Motor neuron (in vitro differentiated cells): ENCODE measurements around the gene SLC19A2. TPM values are rescaled to one million over a fixed set of nuclear protein-coding genes. Genes with fewer than 3 reads are reported as not detected.
"Not testable (repeated sequence)": the region's sequence is repeated elsewhere in the genome, so short reads cannot be mapped to it uniquely, and the experiment has no call there.

ENCODE experiments used
- ATAC-seq, 8 experiments: fragments of 200-7000 bp; cut with Tn5 transposase; replicated peaks in 6 of 8; 2 replicates each; pipeline ENCODE4 v1.8.0; 2021; ENCODE audit warnings: mild to moderate bottlenecking in 8 of 8, moderate library complexity in 8 of 8
- H3K27ac ChIP-seq, 2 donors: fragments of 250-450 bp; sonication (Bioruptor Pico); 2 replicates each; pipeline ENCODE4 v1.9.0; 2021; ENCODE audit warnings: antibody characterized with exemption in 2 of 2, mild to moderate bottlenecking in 2 of 2, moderate library complexity in 1 of 2
- H3K4me1 ChIP-seq, 2 donors: fragments of 250-450 bp; sonication (Bioruptor Pico); replicated peaks in 1 of 2; 2 replicates each; pipeline ENCODE4 v1.6.1; 2021; ENCODE audit warnings: antibody characterized with exemption in 2 of 2, mild to moderate bottlenecking in 2 of 2, moderate library complexity in 1 of 2
- H3K4me3 ChIP-seq, 5 donors: fragments of 250-450 bp; sonication (Bioruptor Pico); 2 replicates each; pipeline ENCODE4 v1.9.0; 2021; ENCODE audit warnings: antibody characterized with exemption in 5 of 5, mild to moderate bottlenecking in 5 of 5, moderate library complexity in 4 of 5
- WGBS, 10 experiments: fragments of 450-650 bp; shearing (Covaris generic); methylation state at CpG; one replicate each; pipeline ENCODE4 v1.0.0; 2022; 5-methylcytosine and 5-hydroxymethylcytosine counted together
- in situ Hi-C, 9 experiments: fragments of 400-800 bp; cut with MboI; loops; one replicate each; pipeline ENCODE4 v1.15.0; 2021; ENCODE audit warnings: low sequenced_read_pairs in 9 of 9, low pct_unique_long_range_greater_than_20kb in 2 of 9; ENCODE audit not compliant: unreplicated experiment in 9 of 9
- total RNA-seq, 8 experiments: library from RNA; unstranded; fragments of 300-600 nt; gene quantifications; 2 replicates each; pipeline versions ENCODE4 v1.2.3 to v1.2.4, GENCODE V29; 2022

The SLC19A2 gene
- total RNA-seq: 10 to 100 TPM in 6 of 8 experiments, 1 to 10 TPM in 2; 8.6 to 20.8 (median 13.5) TPM

GRCh38 chr1:169485431-169486280 is at the start of gene SLC19A2:
TSS of gene SLC19A2 (minus strand) at chr1:169485944. CDS start at chr1:169485766, 178 bp downstream.
- peak; percentile 90 to 97 (median 96) for ATAC-seq
- WGBS, 10 experiments: 0 to 1% (median 0%) methylated on average over 7 to 28 of the region's 85 CpGs; no CpG with 5 or more reads in 5 of the 10 experiments
- peak within 1 kb of the TSS; percentile 75 to 84 for H3K27ac ChIP-seq
- peaks cover 25 to 45% of the 10 kb centered on the region in 2 donors for H3K4me1 ChIP-seq
- peak within 1 kb of the TSS; percentile 60 to 84 (median 66) for H3K4me3 ChIP-seq
- in situ Hi-C loops: no loop called here

DNA sequence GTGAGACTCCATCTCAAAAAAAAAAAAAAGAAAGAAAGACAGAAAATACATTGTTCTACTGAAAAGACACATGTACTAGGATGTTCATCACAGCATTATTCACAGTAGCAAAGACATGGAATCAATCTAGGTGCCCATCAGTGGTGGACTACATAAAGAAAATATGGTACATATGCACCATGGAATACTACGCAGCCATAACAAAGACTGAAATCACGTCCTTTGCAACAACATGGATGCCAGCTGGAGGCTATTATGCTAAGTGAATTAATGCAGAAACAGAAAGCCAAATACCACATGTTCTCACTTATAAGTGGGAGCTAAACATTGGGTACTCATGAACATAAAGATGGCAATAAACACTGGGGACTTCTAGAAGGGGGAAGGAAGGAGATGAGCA is 48.9 kb upstream of the SLC19A2 start:
- no peak for ATAC-seq
- Histone ChIP-seq H3K4me1 (no peaks in the 10 kb centered on the region), H3K27ac (no peak overlapping the region), H3K4me3 (no peak overlapping the region)
- WGBS, 10 experiments: 63 to 100% (median 92%) methylated on average over 1 to 2 of the region's 2 CpGs; no CpG with 5 or more reads in 1 of the 10 experiments
- in situ Hi-C loops: loop anchor here in 2 of 9 experiments (25.0 kb wide), 3 partner anchors 147 to 1197 kb away; no protein-coding TSS in a partner anchor

DNA sequence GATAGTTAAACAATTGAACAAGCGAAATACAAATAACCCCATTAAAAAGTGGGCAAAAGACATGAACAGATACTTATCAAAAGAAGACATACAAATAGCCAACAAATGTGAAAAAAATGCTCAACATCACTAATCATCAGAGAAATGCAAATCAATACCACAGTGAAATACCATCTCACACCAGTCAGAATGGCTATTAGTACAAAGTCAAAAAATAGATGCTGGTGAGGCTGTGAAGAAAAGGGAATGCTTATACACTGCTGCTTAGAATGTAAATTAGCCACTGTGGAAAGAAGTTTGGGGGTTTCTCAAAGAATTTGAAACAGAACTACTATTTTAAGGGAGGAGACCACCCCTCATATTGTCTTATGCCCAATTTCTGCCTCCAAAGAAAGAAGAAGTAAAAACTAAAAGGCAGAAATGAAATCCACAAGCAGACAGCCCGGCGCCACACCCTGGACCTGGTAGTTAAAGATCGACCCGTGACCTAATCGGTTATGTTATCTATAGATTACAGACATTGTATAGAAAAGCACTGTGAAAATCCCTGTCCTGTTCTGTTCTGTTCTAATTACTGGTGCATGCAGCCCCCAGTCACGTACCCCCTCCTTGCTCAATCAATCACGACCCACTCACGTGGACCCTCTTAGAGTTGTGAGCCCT is 47.9 kb upstream of the SLC19A2 start:
- WGBS, 10 experiments: 82 to 100% (median 93%) methylated on average over 1 to 8 of the region's 9 CpGs; no CpG with 5 or more reads in 1 of the 10 experiments
- not testable (repeated sequence) for H3K4me3 ChIP-seq, H3K4me1 ChIP-seq, H3K27ac ChIP-seq, ATAC-seq
- in situ Hi-C loops: loop anchor here in 2 of 9 experiments (25.0 kb wide), 3 partner anchors 146 to 1196 kb away; no protein-coding TSS in a partner anchor

GRCh38 chr1:169530448-169530847 is 44.7 kb upstream of the SLC19A2 start:
- H3K4me3 ChIP-seq: no peak overlapping the region
- no peaks in the 10 kb centered on the region for H3K4me1 ChIP-seq
- H3K27ac ChIP-seq: no peak overlapping the region
- in situ Hi-C loops: loop anchor here in 2 of 9 experiments (25.0 kb wide), 3 partner anchors 143 to 1193 kb away; no protein-coding TSS in a partner anchor
- WGBS, 10 experiments: 17 to 90% (median 67%) methylated on average over 1 to 3 of the region's 3 CpGs; no CpG with 5 or more reads in 1 of the 10 experiments
- ATAC-seq: peak in 3 of 8 experiments; percentile 27 to 79 (median 69)

- H3K4me3 ChIP-seq: no peak overlapping the region
- in situ Hi-C loops: loop anchor here in 2 of 9 experiments (25.0 kb wide), 3 partner anchors 142 to 1192 kb away; no protein-coding TSS in a partner anchor
- peak in 1 of 8 experiments; percentile 72 for ATAC-seq
- 10 to 83% (median 63%) methylated on average over 1 to 3 of the region's 3 CpGs; no CpG with 5 or more reads in 1 of the 10 experiments for WGBS, 10 experiments
- no peak overlapping the region for H3K27ac ChIP-seq
- no peaks in the 10 kb centered on the region for H3K4me1 ChIP-seq
Measured at GRCh38 chr1:169529068-169529642, 43.4 kb upstream of the SLC19A2 start.

GRCh38 chr1:169528215-169529067 is 42.7 kb upstream of the SLC19A2 start:
- ATAC-seq: no peak
- Histone ChIP-seq H3K4me3 (no peak overlapping the region), H3K27ac (no peak overlapping the region), H3K4me1 (no peaks in the 10 kb centered on the region)
- 54 to 92% (median 64%) methylated on average over 4 to 9 of the region's 9 CpGs for WGBS, 10 experiments
- in situ Hi-C loops: loop anchor here in 2 of 9 experiments (25.0 kb wide), 3 partner anchors 141 to 1191 kb away; no protein-coding TSS in a partner anchor

GRCh38 chr1:169527451-169528214 is 41.9 kb upstream of the SLC19A2 start:
- no peaks in the 10 kb centered on the region for H3K4me1 ChIP-seq
- in situ Hi-C loops: loop anchor here in 2 of 9 experiments (25.0 kb wide), 3 partner anchors 140 to 1190 kb away; no protein-coding TSS in a partner anchor
- no peak overlapping the region for H3K27ac ChIP-seq
- 76 to 100% (median 88%) methylated on average over 1 to 5 of the region's 5 CpGs; no CpG with 5 or more reads in 1 of the 10 experiments for WGBS, 10 experiments
- no peak overlapping the region for H3K4me3 ChIP-seq
- ATAC-seq: peak in 2 of 8 experiments; percentile 46 to 55

DNA sequence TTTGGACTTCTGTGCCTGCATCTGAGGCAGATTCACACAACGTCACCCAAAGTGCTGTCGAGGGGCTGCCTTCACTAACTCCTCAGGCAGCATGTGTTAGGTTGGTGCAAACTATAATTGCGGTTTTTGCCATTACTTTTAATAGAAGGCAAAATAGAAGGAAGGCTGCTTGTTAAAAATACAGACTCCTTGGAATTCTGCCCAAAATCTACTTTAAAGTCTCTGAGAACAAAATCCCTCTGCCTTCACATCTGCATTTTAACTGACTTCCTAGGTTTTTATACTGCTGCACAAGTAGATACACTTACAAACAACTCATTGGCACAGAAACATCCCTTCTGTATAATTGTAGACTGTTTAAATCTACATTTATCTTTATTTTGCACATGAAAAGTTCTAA is 41.3 kb upstream of the SLC19A2 start:
- 47 to 100% (median 90%) methylated on average over 1 to 3 of the region's 3 CpGs for WGBS, 10 experiments
- no peak overlapping the region for H3K27ac ChIP-seq
- in situ Hi-C loops: loop anchor here in 2 of 9 experiments (25.0 kb wide), 3 partner anchors 140 to 1190 kb away; no protein-coding TSS in a partner anchor
- ATAC-seq: no peak
- no peaks in the 10 kb centered on the region for H3K4me1 ChIP-seq
- no peak overlapping the region for H3K4me3 ChIP-seq

DNA sequence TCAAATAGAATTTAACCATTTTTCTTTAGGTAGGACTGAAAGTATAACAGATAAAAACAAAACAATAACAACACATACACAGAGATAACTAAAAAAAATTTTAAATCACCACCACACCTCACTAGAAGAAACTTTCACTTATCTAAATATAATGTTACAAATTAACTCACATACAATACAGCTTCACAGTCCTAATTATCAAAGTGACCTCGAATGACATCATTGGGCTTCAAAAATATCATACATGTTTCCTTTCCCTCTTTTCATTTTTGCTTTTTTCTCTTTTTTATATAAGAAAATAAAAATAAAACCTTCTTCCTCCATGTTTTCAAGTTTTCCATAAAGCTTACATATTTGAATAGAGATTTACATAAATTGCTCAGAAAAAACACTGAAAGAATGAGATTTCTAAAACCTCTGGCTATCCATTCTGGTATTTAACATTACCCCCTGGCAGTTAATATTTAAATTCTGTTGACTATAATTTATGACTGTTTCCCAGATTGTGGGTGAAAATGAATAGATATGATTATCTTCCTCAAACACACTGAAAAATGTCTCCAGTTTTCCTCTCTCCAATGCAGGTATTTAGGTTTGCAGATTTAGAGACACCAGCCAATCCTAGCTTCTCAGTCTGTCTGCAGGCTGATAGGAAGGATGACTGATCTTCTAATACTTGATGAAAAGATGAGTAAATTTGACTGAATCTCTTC is 40.5 kb upstream of the SLC19A2 start:
- no peak for ATAC-seq
- 62 to 100% (median 91%) methylated on average over 1 of the region's 1 CpG for WGBS, 10 experiments

DNA sequence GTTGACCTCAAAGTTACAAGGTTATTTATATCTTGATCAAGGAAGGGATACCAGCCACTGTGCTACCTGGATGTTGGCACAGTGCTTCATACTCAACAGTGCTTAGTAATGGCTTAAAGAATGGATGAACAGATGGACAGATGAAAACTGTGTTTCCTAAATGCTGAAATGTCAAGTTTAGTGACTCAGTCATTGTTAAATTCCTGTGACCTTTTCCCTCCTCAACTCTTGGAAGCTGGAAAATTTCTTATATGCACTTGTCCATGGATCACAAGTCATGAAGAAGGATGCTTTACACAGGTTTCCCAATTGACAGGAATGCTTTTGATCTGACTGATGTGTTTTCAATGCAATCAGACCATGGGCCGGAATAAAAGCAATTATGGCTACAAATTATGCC is 39.6 kb upstream of the SLC19A2 start:
- no peak for ATAC-seq
- Histone ChIP-seq H3K4me1 (no peaks in the 10 kb centered on the region), H3K27ac (no peak overlapping the region), H3K4me3 (no peak overlapping the region)
- 14 to 100% (median 94%) methylated on average over 1 of the region's 1 CpG; no CpG with 5 or more reads in 4 of the 10 experiments for WGBS, 10 experiments
- in situ Hi-C loops: loop anchor here in 2 of 9 experiments (25.0 kb wide), 3 partner anchors 138 to 1188 kb away; no protein-coding TSS in a partner anchor

More for the DNA sequence above, 40.5 kb upstream of the SLC19A2 start:
- Histone ChIP-seq H3K4me1 (no peaks in the 10 kb centered on the region), H3K27ac (no peak overlapping the region), H3K4me3 (no peak overlapping the region)
- in situ Hi-C loops: loop anchor here in 2 of 9 experiments (25.0 kb wide), 3 partner anchors 139 to 1189 kb away; no protein-coding TSS in a partner anchor

- in situ Hi-C loops: no loop called here
- ATAC-seq: no peak
- H3K4me1 ChIP-seq: no peaks in the 10 kb centered on the region
- H3K27ac ChIP-seq: no peak overlapping the region
- no peak overlapping the region for H3K4me3 ChIP-seq
Measured at GRCh38 chr1:169523904-169524303, 38.2 kb upstream of the SLC19A2 start.
